NCI-H2196 (cell line): ENCODE results near the gene AHCYL2.
"Not testable (repeated sequence)": the region's sequence is repeated elsewhere in the genome, so short reads cannot be mapped to it uniquely, and the experiment has no call there.

Experiments used
- DNase-seq: peaks from one replicate; lab custom pipeline; 2025; ENCODE audit not compliant: unreplicated experiment; lab: John Stamatoyannopoulos, UW

AHCYL2 gene

DNA sequence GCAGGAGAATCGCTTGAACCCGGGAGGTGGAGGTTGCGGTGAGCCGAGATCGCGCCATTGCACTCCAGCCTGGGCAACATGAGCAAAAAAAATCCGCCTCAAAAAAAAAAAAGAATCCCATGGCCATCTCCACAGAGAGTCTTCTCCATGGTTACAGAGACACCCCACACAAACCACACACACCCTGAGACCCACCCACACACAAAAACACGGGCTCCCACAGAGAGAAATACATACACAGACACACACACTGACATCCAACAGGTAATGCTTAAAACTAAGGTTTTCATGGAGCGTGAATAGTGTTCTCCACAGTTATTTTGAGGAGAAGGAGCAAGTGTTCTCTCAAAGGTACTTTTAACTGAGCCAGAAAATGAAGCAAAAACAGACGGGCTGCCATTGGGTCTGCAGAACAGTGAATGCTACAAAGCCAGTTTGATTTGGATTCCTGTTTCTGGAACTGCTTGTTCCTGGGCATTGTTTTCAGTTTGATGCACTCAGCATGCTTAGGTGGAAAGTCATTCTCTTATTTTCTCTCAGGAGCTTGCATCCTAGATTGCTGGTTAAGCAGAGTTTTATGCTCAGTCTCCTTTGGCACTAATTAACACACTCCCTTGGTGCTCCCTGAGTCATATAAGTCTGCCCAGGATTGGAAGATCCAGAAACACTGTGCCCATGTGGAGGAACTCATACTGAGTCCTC, 15.4 kb downstream of the AHCYL2 start:
- DNase-seq: no peak

DNA sequence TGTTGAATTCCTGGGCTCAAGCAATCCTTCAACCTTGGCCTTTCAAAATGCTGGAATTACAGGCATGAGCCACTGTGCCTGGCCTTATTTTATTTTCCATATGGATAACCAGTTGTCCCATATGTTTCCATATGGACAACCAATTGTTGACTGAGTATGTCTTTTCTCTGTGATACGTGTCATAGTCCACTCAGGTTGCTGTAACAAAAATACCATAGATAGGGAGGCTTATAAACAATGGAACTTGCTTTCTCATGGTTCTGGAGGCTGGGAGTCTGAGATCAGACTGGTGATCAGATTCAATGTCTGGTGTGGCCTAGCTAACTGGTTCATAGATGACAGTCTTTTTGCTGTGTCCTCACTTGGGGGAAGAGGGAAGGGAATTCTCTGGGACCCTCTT, 19.4 kb downstream of the AHCYL2 start:
- no peak for DNase-seq

DNA sequence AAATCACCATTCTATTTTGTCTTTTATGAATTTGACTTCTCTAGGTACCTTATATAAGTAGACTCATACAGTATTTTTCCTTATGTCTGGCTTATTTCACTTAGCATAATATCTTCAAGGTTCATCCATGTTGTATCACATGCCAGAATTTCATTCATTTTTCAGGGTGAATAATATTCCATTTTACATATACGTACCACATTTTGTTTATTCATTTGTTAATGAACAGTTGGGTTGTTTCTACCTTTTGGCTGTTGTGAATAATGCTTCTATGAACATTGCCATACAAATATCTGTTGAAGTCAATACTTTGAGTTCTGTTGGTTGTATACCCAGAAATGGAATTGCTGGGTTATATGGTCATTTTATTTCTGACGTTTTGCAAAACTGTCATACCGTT, 20.7 kb downstream of the AHCYL2 start:
- DNase-seq: no peak

DNA sequence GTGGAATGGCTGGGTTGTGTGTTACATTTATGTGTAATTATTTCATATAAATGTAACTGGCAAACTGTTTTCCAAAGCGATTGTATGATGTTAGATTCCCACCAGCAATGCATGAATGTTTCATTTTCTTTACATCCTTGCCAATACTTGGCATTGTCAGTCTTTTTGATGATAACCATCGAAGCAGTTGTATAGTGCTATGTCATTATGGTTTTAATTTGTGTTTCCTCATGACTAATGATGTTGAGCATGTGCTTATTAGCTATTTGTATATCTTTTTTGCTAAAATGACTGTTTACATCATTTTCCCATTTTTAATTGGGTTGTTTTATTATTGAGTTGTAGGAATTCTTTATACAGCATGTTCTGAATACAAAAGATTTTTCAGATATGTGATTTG, 22.3 kb downstream of the AHCYL2 start:
- no peak for DNase-seq

DNA sequence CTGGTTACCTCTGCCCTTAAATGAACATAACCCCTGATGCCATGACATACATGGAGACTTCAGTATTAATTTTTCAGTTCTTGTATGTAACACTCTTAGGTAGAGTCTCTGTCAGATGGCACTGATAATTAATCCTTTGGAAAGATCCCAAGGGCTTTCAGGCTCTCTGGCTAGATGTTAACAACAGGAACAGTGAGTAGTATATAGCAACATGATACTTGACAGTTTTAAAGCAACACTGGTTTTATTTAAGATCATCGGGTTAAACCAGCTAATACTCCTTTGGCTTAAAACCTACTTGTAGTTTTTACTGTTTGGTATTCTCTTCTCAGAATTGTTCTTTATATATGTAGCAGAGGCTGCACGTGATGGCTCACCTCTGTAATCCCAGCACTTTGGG, 27.3 kb downstream of the AHCYL2 start:
- peak; percentile 21 for DNase-seq

DNA sequence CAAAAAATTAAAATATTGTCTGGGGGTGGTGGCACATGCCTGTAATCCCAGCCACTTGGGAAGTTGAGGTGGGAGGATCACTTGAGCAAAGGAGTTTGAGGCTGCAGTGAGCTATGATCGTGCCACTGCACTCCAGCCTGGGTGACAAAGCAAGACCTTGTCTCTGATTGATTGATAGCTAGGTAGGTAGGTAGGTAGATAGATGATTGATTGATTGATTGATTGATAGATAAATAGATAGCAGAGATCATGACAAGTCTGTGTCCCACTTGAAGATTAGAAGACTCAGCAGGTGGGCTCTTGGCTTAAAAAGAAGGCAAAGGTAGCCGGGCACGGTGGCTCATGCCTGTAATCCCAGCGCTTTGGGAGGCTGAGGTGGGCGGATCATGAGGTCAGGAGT, 27.8 kb downstream of the AHCYL2 start:
- not testable (repeated sequence) for DNase-seq

DNA sequence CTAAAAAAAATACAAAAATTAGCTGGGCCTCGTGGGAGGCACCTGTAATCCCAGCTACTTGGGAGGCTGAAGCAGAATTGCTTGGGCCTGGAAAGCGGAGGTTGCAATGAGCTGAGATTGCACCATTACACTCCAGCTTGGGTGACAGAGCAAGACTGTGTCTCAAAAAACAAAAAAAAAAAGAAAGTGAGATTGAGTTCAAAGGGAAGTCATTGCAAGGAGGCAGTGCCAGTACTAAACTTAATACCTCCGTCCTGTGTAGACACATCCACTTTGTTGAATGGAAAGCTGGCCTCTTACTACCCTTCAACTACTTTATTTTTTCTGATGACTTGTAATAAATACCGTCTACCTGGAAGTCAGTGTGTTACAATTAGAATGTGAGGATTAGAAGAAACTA, 31.0 kb downstream of the AHCYL2 start:
- no peak for DNase-seq

DNA sequence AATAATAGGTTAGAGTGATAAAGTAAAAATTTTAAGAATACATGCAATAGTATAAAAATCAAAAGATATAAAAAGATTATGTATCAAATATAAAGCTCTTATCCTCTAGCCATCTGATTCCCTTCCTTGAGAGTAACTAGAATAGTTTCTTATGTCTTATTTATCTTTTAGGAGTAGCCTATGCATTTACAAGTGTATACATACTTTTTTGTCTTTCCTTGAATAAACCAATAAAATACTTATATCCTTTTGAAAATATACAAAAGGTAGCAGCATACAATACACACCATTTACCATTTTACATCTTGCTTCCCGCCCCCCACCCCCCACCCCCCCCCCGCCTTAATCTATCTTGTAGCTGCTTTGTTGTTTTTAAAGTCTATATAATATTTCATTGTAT, 31.4 kb downstream of the AHCYL2 start:
- DNase-seq: no peak

DNA sequence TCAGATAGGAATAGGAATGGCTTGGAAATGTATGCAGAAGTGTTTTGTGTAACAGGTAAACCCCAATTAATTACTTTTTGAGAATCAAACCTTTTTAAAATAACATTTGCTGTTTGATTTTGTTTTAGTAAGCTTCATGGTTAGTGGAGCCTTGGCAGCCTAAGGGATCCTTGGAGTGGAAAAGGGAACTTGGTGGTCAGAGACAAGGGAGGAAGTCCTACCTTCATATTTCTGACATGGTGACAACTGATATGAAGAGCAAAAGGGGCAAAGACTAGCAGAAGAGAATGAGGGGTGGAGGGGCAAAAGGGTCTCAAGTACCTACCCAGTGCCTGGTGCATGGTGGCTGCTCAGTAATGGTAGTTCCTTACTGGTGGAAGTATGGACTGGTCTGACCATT, 32.3 kb downstream of the AHCYL2 start:
- DNase-seq: no peak

DNA sequence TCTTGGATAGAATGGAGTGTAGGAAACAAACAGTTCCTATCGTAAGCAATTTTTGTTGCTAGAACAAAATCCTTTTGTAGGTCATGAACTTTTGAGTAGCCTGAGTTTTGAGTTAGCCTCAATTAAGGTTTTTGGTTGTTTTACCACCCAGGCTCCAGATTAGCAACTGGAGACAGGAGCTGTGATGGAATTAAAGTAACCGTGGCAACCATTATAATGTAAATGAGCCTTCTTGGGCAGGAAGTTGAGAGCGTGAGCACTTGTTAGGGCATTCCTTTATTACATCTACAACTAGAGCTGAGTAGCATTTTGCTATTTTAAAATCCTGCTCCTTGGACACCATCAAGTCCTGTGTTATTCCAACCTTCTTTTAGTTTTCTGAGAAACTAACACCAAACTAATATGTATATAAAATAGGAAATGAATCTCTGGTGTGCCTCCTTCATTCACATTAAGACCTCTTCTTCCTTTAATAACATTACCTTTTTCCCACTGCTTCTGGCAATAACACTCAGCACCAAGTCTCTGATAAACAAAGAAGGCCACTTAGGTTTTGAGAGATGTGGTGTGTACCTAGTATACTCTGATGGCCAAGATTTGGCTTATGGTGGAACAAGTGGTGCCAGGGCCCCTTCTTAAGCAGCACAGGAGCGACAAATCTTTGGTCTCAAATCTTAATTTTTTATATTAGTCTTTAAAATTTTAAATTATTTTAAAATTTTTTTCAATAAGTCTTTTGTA, 34.0 kb downstream of the AHCYL2 start:
- peak; percentile 6 for DNase-seq

DNA sequence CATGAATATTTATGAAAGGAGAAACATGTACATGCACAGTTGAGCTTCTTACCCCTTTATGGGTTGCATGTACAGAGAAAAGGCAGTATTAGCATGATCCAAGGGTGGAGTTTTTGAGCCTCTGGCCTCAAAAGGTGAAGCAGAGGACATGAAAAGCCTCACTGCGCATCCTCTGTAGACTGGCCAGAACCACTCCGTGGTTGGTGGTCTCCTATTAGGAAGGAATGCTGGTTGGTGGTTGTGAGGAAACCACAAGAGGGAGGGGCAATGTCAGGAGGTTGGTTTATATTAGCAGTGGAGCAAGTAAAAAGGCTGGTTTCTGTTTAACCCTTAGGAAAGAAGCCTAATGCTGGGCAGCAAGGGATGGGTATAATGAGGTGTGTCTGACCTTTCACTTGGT, 37.5 kb downstream of the AHCYL2 start:
- no peak for DNase-seq

DNA sequence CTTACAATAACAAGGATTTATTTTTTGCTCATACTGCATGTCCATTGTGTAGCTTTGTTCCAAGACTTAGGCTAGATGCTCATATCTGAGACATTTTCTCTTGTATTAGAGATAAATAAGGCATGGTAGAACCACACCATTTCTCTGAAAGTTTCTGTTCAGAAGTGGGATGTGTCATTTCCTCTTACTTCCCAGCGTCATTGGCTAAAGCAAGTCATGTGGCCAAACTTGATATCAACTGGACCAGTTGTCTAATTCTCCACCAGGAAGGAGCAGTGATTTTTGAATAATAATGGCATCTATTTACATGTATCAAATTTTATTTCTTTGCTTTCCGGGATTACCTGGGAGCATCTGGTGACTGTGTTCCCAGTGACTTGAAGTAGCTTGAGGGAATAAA, 38.3 kb downstream of the AHCYL2 start:
- no peak for DNase-seq

DNA sequence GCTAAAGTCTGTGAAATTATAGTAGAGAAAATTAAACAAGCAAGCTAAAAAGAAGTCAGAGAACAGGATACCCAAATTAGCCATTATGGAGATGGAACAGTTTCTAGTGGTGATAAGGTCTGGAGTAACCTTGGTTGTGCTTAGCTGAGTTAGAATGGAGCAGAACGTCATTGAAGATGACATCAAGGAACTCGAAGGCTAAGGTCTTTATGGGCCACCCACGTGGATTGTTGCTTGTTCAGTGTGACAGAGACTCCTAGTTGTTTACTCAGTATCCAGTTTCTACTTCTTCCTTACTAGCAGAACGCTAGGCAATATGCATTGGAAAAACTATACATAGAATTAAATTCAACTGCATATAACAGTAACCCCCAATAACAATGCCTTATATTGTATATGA, 39.7 kb downstream of the AHCYL2 start:
- DNase-seq: no peak

DNA sequence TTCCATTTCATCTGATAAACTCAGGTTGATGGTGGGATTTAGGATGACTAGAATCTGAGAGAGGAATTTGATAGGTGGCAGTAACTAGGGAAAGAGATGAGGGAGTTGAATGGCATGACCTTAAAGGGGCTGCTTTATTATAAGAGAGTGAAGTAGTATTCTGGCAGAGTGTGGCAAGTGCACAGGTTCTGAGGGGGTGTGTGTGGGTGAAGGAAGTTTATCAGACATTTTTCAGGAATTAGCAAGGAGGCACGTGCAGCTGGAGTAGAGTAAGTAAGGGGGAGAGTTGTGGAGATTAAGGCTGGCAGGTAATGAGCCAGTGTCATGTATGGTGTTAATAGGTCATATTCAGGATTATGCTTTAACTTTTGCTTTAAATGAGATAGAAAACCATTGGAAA, 40.5 kb downstream of the AHCYL2 start:
- no peak for DNase-seq

DNA sequence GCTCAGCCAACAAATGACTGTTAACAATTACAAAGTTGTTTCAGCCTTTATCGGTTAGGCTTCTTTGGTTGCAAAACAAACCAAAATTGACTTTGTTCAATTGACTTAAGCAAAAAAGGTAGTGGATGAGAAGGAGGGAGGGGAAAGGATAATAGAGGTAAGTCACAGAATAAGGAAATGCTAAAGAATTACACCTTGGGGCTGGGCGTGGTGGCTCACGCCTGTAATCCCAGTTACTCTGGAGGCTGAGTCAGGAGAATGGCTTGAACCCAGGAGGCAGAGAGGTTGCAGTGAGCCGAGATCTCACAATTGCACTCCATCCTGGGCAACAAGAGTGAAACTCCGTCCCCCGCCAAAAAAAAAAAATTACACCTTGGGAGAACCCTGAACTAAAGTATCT, 41.4 kb downstream of the AHCYL2 start:
- no peak for DNase-seq

DNA sequence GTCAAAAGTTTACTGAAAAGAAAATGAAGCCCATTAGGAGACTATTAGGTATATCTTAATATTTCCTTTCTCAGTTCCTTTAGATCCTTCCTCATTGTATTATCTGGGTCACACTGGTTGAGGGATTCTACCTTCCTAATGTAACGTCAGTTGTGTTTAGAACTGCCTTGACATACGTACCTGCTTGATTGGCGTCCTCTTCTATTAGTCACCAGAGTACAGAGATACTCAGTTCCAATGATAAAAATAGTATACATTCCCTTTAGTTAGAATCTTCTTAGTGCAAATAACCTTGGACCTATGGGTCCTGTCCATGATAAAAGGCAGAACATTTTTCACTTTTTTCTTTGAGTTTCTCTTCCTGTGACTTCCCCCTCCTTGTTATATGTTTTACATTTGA, 45.2 kb downstream of the AHCYL2 start:
- no peak for DNase-seq

DNA sequence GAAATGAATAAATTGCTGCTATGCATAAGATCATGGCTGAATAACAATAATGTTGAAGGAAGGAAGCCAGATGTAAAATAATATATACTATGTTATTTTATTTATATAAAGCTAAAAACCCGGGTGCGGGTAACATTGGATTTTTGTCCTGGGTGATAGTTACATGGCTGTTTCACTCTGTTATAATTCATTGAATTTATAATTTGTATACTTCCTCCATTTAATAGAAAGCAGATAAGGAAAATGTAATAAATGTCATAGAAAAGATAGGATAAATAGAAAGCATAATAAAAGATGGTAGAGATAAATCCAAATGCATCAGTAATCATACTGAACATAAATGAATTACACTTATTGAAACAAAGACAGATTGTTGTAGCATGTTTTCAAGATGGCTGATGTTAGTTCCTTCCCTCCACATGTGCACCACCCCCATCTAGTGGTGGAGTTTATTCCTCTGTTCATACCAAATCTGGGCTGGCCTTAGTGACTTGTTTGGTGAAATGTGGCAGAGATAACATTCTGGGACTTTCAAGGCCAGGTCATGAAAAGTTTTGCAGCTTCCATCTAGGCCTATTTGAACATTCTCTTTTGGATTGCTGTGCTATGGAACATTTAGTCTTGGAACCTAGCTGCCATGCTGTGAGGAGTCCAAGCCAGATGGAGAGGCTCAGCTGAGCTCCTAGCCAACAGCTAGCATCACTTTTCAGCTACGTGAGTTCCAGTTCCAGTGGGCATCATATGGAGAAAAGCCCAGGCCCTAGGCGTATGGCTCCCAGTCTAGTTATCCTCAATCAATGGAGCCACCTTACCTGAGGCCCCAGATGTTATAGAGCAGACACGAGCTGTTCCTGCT, 46.9 kb downstream of the AHCYL2 start:
- DNase-seq: peak; percentile 26

DNA sequence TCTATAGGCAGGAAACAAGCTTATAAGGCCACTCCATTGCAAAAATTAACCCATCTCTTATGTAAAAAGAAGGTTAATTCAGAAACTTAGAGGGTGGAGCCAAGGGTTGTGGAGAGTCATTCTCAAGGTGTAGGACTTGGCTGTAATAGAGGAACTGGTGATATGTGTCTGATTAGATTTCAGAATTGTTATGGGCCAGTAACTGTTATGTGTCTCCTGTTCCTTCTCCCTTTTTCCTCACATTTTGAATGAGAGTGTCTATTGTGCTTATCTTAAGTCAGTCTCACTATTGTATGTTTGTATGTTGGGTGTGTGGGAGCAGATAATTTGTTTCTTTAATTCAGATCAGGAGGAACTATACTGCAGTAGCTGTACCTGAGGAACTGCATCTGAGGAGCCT, 49.1 kb downstream of the AHCYL2 start:
- DNase-seq: no peak

DNA sequence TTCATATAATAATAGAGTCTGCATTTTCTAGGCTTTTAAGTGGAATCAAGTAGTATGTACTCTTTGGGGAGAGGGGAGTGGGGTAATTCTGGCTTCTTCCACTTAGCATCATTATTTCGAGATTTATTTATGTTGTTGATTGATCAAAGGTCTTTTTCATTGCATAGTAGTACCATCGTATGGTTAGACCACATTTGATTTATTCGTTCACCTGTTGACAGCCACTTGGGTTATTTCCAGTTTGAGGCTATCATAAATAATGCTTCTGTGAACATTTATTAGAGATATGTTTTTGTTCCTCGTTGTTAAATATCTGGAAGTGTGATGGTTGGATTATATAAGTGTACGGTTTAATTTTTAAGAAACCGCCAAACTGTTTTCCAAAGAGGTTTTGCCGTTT, 52.8 kb downstream of the AHCYL2 start:
- no peak for DNase-seq

DNA sequence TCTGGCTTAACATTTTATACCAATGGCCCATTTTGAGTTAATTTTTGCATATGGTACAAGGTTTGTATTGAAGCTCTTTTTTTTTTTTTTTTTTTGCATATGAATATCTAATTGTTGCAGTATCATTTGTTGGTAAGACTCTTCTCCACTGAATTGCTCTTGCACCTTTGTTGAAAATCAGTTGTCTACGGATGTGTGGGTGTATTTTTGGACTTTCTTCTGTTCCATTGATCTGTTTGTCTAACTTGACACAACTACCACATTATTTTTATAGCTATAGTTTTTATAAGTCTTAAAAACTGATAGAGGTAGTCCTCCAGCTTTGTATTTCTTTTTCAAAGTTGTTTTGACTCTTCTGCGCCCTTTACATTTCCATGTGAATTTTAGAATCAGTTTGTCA, 53.9 kb downstream of the AHCYL2 start:
- no peak for DNase-seq

DNA sequence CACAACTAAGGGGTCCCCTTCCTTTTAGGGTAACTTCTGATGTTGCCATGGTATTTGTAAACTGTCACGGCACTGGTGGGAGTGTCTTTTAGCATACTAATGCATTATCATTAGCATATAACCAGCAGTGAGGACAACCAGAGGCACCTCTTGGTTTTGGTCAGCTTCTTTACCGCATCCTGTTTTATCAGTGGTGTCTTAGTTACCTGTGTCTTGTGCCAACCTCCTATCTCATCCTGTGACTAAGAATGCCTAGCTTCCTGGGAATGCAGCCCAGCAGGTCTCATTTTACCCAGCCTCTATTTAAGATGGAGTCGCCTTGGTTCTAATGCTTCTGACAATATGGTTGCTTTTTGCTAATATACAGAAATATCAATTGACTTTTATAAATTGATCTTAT, 54.9 kb downstream of the AHCYL2 start:
- DNase-seq: no peak

DNA sequence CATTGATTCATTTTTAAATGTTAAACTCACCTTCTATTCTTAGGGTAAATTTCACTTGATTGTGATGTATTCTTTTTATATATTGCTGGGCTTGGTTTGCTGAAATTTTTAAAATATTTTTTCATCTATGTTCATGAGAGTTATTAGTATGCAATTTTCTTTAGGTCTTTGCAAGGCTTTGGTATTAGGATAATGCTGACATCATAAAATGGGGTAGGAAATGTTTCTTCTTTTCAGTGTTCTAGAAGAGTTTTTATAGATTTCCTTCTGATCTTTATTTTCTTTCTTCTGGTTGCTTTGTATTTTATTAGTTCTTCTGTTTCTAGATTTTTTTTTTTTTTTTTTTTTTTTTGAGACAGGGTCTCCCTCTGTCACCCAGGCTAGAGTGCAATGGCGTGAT, 56.3 kb downstream of the AHCYL2 start:
- no peak for DNase-seq
